Right atrium auricular region (tissue), 2 donors: ENCODE results near the gene CFAP20. TPM values are rescaled to one million over a fixed set of nuclear protein-coding genes. Genes with fewer than 3 reads are reported as not detected.
A peak's percentile ranks its signal among the peaks of the same experiment; 100 is the strongest.
"Not testable (repeated sequence)": the region's sequence is repeated elsewhere in the genome, so short reads cannot be mapped to it uniquely, and the experiment has no call there.

Experiments used
- DNase-seq: peaks from one replicate; pipeline ENCODE4 v3.0.0-alpha.2; 2019; ENCODE audit warnings: low spot score
- H3K27ac ChIP-seq, 2 donors: fragments of 200-600 bp; sonication (generic); 1 replicate in 1 of 2; 2 replicates in 1 of 2; pipeline ENCODE4 v1.5.1; 2016 to 2019
- H3K27me3 ChIP-seq, 2 donors: fragments of 200-600 bp; sonication (generic); one replicate each; pipeline versions ENCODE4 v1.5.1 to v1.6.0; 2017 to 2019
- H3K36me3 ChIP-seq: fragments of 200-600 bp; sonication (generic); one replicate; pipeline ENCODE4 v1.5.1; 2016
- H3K4me1 ChIP-seq, 2 donors: fragments of 200-600 bp; sonication (generic); one replicate each; pipeline versions ENCODE4 v1.5.1 to v1.6.0; 2017 to 2019
- H3K4me3 ChIP-seq, 2 donors: fragments of 200-600 bp; sonication (generic); 1 replicate in 1 of 2; 2 replicates in 1 of 2; pipeline ENCODE4 v1.5.1; 2017 to 2019; ENCODE audit warnings: mild to moderate bottlenecking in 1 of 2, moderate library complexity in 1 of 2
- H3K9me3 ChIP-seq, 2 donors: fragments of 200-600 bp; sonication (generic); one replicate each; pipeline ENCODE4 v1.5.1; 2019
- total RNA-seq, 2 donors: library from RNA; depleted of rRNA; stranded (reverse); fragments of >200 nt; gene quantifications; one replicate each; pipeline ENCODE4 v1.1.0, GENCODE V29; 2016
- TF ChIP-seq, protein P1 (sequence below), 2 donors: fragments of 200-600 bp; sonication (generic); IDR thresholded peaks; one replicate each; pipeline ENCODE4 v1.5.1; 2019; ENCODE audit warnings: antibody characterized with exemption in 2 of 2

Gene CFAP20
- total RNA-seq, 2 donors from 2014 or later, result 36.9 to 64.2 TPM

DNA sequence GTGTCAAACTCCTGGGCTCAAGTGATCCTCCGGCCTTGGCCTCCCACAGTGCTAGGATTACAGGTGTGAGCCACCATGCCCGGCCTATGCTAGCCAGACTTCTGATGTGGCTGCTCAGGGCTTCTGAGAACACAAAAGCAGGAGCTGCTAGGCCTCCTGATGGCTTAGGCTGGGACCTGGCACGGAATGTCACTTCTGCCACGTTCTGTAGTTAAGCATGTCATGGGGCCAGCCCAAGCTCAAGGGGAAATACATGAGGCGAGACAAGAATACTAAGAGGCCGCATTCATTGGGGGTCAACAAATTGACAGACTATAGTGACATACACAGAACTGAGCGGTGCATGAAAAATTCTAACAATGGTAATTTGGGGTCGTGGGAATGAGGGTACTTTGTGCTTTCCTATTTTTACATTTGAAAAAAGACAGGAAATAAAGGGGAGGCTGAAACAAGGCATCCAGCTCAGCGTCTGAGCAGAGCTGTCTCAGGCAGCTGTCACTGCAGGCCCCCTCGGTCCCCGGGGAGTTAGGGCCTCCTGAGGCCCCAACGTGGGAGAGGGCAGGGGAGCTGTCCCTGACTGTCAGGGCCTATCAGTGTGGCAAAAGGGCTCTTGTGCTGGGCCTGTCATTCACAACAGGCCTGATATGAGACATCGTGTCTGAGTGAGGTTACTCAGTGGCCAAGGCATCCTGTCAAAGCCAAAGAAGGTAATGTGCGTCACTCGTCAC, 26.4 kb downstream of the CFAP20 start:
- TF ChIP-seq, protein P1, sequence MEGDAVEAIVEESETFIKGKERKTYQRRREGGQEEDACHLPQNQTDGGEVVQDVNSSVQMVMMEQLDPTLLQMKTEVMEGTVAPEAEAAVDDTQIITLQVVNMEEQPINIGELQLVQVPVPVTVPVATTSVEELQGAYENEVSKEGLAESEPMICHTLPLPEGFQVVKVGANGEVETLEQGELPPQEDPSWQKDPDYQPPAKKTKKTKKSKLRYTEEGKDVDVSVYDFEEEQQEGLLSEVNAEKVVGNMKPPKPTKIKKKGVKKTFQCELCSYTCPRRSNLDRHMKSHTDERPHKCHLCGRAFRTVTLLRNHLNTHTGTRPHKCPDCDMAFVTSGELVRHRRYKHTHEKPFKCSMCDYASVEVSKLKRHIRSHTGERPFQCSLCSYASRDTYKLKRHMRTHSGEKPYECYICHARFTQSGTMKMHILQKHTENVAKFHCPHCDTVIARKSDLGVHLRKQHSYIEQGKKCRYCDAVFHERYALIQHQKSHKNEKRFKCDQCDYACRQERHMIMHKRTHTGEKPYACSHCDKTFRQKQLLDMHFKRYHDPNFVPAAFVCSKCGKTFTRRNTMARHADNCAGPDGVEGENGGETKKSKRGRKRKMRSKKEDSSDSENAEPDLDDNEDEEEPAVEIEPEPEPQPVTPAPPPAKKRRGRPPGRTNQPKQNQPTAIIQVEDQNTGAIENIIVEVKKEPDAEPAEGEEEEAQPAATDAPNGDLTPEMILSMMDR (IDR thresholded peaks at IDR 0.05), result no peak
- Histone ChIP-seq H3K4me3 (no peak overlapping the region), H3K27ac (peak overlapping the region; percentile 64 to 91), H3K4me1 (peaks cover 0 to 8% of the 10 kb centered on the region in 2 donors), H3K36me3 (no peaks in the 10 kb centered on the region), H3K9me3 (no peaks in the 10 kb centered on the region), H3K27me3 (no peaks in the 10 kb centered on the region)
- DNase-seq, result no peak

DNA sequence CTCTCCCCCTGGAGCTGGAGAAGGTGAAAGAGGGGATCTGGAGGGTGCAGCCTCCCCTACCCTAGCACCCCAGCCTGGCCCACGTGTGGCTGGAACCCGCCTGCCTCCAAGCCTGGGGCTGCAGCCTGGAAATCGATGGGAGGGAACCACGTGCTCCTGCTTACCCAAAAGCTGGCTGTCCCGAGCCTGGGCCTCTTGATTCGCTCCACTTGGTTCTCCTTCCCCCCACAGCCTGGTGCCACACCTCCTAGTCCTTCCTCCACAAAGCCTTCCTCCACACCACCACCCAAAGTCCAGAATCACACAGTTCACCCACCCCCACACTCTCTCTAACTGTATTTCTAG, 29.3 kb downstream of the CFAP20 start:
- Histone ChIP-seq H3K27ac (no peak overlapping the region), H3K27me3 (no peaks in the 10 kb centered on the region), H3K36me3 (no peaks in the 10 kb centered on the region), H3K4me1 (peaks cover 0 to 24% of the 10 kb centered on the region in 2 donors), H3K4me3 (no peak overlapping the region), H3K9me3 (no peaks in the 10 kb centered on the region)
- DNase-seq, result no peak
- TF ChIP-seq, protein P1 (IDR thresholded peaks at IDR 0.05), result no peak

DNA sequence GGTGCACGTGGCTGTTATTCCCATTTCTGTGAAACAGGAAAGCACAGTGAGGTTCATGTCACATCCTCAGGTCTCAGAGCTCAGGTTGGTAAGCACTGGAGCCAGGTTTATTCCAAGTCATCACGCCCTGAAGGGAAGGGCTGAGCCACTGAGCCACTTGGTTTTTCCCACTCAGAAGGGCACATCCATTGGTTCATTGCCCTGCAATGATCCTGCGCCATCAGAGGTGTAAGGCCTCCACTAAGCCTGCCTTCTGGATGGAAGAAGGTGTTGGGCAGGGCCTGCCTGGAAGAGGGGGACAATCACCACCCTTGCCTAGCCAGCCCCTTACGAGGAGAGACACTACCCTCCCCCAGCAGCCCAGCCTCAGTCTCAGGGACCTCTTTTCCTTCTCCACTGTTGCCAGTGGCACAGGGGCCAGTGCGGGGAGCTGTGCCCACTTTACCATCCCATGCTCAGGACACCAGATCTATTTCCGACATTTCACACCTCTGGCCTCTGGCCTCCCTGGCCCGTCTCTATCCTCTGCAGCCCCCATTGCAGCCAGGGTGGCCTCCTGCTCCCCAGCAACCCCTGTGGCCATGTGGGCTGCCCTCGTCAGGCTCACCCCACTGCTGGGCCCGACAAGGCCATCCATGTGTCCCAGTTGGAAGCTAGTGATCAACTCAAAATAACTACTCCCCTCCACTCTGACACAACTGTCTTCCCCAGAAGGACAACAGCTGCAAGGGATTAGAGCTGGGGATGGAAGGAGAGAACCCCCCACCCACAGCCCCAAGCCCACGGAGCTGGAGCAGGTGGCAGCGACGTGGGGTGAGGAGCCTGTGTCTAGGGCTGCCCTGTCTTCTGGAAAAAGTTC, 29.9 kb downstream of the CFAP20 start:
- H3K4me3 ChIP-seq, result no peak overlapping the region
- H3K27me3 ChIP-seq, result no peaks in the 10 kb centered on the region
- no peaks in the 10 kb centered on the region for H3K36me3 ChIP-seq
- peaks cover 0 to 24% of the 10 kb centered on the region in 2 donors for H3K4me1 ChIP-seq
- TF ChIP-seq, protein P1 (IDR thresholded peaks at IDR 0.05), result no peak
- no peak overlapping the region for H3K27ac ChIP-seq
- DNase-seq, result no peak
- no peaks in the 10 kb centered on the region for H3K9me3 ChIP-seq

DNA sequence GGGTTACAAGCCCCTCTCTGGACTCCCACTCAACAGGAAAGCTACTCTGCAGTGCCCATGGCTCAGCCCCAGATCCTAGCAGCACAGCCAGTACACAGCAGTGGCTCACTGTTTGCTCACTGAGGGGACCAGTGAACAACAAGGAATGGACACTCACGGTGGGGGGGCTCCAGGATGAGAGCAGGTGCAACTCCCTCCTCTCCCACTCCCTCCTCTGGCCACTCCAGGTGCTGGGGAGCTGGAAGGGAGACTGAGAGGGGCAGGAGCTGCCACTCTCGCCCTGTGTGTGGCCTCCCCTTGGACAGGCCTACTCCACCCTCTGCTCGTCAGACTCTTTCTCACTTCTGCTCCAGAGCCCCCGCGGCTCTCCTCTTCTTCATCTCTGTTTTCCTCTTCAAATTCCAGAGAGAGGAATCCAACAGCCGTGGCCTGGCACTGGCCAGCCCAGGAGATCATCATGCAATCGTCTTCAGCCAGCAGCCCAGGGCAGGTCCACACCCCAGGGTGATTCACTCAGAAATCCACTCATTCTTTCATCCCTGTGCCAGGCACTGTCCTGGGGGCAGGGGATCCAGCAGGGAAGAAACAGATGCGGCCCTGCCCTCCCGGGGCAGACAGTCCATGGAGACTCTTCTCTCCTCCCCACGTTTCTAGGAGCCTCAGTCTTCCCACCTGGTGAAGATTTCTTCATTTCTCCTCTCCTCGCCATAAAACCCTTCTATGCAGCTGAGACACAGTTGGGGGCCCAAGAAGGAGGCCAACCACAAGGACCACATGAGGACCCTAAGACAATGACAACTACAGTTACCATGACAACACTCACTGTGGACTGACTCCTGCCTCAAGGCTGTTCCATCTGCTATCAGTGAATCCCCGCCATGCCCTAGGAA, 30.7 kb downstream of the CFAP20 start:
- TF ChIP-seq, protein P1 (IDR thresholded peaks at IDR 0.05), result no peak
- no peak for DNase-seq
- peaks cover 0 to 24% of the 10 kb centered on the region in 2 donors for H3K4me1 ChIP-seq
- no peaks in the 10 kb centered on the region for H3K27me3 ChIP-seq
- no peak overlapping the region for H3K4me3 ChIP-seq
- H3K36me3 ChIP-seq, result no peaks in the 10 kb centered on the region
- H3K9me3 ChIP-seq, result no peaks in the 10 kb centered on the region
- H3K27ac ChIP-seq, result no peak overlapping the region

DNA sequence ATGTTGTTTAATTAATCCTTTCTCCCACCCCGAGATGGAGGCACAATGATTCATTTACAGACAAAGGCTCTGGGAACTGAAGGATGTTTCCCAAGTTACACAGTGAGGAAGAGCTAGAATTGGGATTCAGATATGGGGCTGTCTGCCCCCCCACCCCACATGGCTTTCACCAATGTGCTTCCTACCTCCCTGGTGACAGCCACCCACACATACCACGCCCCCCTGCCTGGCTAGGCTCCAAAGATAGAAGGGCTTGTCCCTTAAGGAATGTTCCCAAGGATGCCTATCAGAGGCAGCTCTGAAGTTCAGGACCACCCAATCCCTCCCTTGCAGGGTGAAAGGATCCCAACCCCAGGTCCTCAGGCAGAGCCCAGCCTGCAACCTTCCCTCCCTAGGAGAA, 32.9 kb downstream of the CFAP20 start:
- TF ChIP-seq, protein P1 (IDR thresholded peaks at IDR 0.05), result no peak
- DNase-seq, result no peak
- H3K4me3 ChIP-seq, result no peak overlapping the region
- no peaks in the 10 kb centered on the region for H3K27me3 ChIP-seq
- peaks cover 0 to 24% of the 10 kb centered on the region in 2 donors for H3K4me1 ChIP-seq
- no peaks in the 10 kb centered on the region for H3K9me3 ChIP-seq
- no peaks in the 10 kb centered on the region for H3K36me3 ChIP-seq
- H3K27ac ChIP-seq, result no peak overlapping the region

DNA sequence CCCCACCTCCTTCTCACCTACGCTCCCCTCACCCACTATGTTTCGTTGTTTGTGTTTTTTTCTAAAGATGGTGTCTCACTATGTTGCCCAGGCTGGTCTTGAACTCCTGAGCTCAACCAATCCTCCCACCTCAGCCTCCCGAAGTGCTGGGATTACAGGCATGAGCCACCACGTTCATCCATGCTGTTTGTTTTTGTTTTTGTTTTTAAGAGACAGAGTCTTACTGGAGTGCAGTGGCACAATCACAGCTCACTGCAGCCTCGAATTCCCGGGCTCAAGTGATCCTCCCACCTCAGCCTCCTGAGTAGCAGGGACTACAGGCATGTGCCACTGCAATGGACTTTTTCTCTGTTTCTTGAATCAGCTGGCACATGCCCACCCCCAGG, 33.6 kb downstream of the CFAP20 start:
- not testable (repeated sequence) for H3K27ac ChIP-seq, H3K27me3 ChIP-seq, DNase-seq, H3K4me3 ChIP-seq, H3K9me3 ChIP-seq, H3K36me3 ChIP-seq
- peaks cover 0 to 24% of the 10 kb centered on the region in 2 donors for H3K4me1 ChIP-seq
